CD4-positive, alpha-beta T cell treated with Interleukin-10 for 1 hour (primary cell): ENCODE measurements around the gene EEFSEC.

Experiments used
- DNase-seq: peaks from one replicate; pipeline ENCODE4 v3.0.0-alpha.2; 2020

EEFSEC gene

GRCh38 chr3:128456776-128457715, 303.8 kb downstream of the EEFSEC start:
- DNase-seq, result no peak

GRCh38 chr3:128457937-128458336, 304.7 kb downstream of the EEFSEC start:
- DNase-seq, result no peak
